DMS 273 treated with DMSO at 0.1 percent for 48 hours (cell line): ENCODE data around the gene GLP1R.

Experiments
- DNase-seq: peaks from one replicate; lab custom pipeline; 2025; lab: John Stamatoyannopoulos, UW

GLP1R gene

DNA sequence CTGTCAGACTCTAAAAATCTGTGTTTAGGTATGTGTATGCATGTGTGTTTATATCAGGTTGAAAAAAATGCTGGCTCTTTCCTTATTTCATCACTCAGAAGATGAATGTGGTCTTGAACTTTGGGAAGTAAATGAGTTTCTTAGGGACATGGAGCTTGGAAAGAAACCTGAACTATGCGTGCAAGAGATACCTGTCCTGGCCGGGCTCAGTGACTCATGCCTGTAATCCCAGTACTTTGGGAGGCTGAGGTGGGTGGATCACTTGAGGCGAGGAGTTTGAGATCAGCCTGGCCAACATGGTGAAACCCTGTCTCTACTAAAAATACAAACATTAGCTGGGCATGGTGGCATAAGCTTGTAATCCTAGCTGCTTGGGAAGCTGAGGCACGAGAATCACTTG lies 4.4 kb upstream of the GLP1R start:
- DNase-seq, result no peak

DNA sequence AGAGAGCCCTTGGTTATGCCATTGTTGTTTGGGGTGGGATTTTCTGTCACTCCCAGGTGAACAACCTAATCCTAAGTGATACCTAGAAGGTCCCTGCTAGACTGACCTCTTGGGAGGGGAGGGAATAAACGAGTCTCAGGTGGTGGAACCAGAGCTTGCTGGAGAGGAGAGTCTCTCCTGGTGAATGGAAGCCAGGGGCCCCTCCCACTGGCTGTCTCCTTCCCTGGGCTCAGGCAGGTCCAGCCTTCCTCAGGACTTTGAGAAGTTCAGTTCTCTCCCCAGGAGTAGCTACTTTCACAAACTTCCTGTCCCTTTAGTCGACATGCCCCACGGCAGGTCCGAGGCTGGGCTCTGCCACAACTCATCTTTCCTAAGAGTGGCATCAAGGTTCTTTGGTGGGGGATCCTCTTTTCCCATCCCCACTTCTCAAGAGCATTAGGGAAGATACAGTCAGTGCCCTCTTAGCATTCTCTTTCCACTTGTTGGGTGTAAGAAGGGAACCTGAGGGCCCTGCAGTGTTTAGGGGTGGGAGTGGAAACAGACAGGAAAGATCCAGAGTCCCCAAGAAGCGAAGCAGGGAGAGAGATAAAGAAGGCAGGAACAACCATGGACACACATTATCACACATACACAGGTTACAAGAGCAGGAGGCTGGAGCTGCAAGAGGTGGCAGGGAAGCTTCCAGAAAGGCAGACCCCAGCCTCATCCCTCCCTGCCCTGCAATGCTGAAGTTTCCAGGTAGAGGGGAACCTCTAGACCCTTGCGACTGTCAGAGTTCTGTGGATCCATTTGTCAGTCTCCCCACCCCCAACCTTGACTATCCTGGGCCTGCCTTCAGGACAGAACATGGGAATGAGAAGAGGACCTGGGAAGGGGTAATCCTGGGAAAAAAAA lies 900 bp upstream of the GLP1R start:
- no peak for DNase-seq

DNA sequence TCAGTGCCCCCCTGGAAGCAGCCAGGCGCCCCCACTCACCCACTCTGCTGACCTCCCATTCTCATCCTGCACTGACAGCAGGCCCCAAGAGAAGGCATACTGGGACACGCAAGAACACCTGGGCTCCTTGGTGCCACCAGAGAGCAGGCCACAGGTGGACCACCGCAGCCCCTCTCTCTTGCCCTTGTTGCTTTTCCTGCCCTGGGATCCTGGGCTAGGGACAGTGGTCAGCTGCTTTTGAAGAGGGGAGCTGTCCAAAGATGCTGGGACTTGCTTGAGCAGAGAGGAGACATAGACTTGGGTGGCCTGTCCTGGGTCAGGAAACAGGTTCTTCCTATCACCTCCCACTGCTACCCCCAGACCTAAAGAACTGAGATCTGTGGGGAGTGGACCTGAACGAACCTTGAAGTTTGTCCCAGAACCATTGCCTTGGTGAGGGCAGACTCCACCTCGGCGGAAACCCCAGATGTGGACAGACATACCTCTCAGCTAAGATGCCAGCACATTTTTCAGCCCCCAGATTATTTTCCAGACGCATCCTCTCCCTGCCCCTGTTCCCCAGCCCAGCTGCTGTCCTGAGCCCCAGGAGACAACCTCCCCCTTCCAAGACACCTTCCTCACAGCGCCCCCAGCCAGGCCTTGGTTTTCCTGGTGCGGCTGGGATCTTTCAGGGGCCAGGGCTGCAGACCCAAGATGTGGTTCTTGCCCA lies 1.1 kb downstream of the GLP1R start:
- no peak for DNase-seq

DNA sequence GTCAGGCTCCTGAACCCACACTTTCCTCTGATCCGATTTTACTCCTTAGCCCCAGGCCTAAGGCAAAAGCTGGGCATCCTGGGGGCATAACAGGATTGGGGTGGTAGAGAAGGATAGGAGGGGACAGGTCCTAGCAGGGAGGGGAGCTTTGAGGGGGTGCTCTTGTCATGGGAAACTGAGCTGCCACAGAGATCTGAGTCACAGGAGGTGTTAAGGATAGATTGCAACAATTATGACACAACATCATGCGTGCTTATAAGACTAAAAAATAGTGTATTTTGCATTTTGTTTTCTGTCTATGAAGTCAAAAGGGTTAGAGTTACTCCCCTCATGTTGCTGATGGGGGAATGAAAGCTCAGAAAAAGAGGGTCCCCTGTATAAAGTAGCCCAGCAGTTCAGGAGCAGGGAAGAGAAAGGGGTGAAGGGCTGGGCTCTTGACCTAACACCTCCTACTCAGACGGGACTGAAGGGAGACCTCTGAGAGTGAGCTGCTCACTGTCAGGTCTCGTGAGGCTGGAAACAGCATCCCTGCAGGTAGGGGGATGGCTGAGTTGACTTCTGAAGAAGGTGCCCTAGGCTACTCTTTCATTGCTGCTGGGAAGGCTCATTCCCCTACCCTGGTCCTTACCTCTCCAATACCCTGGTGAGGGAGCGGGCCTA lies 2.0 kb downstream of the GLP1R start:
- DNase-seq, result no peak

DNA sequence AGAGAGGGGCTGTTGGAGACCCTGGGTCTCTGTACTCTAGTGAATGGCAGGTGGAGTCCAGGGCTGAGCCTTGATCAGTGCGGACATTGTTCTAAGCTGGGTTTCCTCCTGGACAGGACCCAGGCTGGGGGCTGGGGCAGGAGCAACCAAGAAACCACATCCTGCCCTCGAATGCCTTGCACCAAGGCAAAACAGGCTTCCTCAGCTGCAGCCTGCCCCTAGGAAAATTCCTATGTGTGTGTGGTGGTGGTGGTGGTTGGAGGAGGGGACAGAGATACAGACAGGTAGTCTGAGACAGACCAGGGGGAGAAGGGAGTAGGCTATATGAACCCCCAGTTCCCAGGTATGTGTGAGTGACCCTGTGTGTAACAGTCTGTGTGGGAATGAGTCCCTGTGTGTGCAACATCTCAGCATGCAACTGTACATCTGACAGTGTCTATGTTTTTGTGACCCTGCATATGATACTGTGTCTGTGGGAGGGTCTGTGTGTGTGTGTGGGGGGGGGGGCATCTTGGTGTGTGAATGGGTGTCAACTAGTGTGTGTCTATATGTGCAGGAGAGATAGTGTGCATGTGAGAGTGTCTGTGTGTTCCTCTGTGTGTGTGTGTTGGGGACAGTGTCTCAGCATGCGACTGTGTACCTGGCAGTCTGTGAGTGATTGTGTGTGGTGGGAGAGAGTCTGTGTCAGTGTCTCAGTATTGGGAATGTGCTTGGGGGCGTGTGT lies 3.0 kb downstream of the GLP1R start:
- no peak for DNase-seq

DNA sequence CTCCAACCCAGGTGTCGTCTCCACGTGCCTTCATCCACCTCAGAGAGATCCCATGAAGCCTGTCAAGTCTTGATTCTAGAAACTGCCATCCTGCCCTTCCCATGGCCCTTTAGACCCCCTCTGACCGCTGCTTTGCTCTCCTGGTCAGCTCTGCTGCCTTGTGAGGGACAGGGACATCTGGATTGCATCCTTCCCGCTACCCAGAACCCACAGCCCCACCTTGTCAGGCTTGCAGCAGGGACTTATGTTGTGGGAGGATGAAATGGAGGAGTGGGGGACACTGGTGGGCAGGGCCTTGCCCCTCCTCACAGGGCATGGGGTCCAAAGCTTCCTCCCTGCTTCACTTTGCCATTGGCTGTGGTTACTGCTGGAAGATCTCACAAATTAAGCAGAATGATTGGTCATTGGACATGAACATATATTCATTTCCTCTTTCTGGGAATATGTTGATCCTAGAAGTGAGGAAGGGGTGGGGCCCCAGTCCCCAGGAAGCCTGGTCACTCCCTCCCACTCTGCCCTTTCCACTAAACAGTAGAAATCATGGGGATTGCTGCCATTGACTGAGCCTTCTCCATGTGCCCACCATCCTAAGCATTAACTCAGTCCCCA lies 4.5 kb downstream of the GLP1R start:
- DNase-seq, result no peak

DNA sequence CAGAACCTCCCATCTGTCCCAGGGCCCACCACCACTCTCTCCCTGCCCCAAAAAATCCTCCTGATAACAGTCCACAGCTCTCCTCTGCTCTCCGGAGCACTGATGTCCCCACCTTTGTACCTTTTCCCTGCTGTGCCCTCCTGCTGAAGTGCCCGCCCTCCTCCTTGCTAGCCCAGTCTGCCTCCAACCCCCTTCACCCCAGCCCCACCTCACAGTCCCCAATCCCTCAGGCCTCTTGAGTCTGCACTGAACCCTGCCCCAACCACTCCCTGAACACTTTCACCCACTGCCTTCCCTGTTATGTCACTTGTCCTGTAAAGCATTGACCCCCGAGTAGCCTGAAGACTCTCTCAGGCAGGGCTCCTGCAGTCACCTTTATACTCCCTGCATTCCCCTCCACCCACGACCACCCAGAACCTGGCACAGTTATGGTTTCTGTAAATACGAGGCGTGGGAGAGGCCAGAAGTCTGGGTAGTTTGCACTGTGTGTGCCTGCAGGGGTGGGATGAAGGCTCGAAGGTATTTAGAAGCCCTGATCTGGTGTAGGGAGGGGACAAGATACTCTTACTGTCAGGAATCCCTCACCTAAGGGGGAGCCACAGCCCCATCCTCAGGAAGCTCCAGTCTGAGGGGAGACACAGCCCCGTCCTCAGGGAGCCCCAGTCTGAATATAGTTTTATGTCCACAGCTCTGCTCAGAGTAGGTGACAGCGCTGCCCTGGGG lies 5.4 kb downstream of the GLP1R start:
- no peak for DNase-seq

DNA sequence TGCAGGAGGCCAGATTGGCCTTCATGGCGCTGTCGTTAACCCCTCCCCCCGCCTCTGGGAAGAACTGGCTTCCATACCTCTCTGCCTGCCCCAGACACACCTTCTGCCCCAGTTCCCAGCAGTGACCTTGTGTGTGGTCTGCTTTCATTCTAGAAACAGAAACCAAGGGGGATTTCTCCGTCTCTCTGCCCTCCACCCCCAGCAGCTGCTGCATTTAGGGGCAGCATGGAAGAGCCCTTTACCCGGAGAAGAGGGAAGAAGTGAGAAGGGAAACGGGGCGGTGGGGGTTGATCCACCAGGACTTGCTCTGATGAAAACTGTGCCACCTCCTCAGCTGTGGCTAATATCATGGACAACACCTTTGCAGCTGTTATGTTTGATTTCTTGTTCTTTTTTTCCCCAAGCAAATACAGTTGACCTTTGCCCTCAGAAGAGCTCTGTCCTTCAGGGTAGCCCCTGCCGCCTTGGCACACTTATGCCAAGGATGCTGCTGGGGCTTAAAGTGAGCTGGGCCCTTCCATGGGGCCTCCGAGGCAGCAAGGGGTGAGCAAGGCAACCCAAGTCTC lies 6.1 kb downstream of the GLP1R start:
- DNase-seq, result no peak

DNA sequence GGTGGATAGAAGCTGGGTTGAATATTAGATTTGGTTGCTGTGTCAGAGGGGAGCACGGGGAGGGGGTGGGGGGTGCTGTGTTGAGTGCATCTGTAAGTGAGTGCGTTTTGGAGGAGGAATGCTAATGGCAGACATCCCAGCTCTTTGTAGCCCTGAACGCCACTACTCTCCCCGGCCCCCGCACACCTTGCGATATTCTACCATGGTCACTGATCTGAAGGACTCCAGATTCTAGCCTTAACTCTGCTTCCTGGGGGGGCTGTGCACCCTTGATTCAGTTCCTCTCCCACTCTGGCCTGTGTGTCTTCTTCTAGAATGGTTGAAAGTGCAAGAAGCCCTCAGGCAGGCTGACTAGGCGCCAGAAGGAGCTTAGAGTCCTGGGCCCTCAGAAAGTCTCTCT lies 7.1 kb downstream of the GLP1R start:
- DNase-seq, result no peak

DNA sequence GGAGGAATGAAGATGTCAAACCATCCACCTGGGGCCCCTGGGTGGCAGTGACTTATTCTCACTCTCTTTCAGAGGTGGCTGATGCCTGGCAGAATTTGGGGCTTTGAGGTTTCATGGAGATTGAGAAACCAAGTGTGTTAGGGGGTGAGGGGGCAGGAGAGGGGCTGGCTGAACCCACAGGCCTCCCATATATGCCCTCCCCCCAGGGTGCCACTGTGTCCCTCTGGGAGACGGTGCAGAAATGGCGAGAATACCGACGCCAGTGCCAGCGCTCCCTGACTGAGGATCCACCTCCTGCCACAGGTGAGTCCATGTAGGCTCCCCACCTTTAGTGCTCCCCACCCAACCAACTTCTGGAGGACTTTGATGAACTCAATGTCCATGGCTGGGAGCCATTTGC lies 7.6 kb downstream of the GLP1R start:
- no peak for DNase-seq

DNA sequence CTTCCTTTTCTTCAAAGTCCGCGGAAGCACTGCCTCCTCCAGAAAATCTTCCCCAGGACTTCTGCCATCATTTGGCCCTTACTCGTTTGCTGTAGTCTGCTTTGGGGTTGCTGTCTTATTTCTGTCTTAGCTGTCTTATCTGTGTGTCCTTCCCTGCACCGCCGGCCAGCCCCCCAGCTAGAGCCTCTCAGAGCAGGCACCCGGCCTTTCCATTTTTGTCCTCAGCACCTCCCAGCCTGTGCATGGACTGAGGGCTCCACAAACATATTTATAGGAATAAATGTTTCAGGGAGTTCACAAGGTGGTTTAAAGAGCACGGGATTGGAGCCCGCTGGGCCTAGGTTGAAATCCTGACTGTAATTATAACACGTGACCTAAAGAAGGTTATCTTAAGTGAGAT lies 8.1 kb downstream of the GLP1R start:
- no peak for DNase-seq

DNA sequence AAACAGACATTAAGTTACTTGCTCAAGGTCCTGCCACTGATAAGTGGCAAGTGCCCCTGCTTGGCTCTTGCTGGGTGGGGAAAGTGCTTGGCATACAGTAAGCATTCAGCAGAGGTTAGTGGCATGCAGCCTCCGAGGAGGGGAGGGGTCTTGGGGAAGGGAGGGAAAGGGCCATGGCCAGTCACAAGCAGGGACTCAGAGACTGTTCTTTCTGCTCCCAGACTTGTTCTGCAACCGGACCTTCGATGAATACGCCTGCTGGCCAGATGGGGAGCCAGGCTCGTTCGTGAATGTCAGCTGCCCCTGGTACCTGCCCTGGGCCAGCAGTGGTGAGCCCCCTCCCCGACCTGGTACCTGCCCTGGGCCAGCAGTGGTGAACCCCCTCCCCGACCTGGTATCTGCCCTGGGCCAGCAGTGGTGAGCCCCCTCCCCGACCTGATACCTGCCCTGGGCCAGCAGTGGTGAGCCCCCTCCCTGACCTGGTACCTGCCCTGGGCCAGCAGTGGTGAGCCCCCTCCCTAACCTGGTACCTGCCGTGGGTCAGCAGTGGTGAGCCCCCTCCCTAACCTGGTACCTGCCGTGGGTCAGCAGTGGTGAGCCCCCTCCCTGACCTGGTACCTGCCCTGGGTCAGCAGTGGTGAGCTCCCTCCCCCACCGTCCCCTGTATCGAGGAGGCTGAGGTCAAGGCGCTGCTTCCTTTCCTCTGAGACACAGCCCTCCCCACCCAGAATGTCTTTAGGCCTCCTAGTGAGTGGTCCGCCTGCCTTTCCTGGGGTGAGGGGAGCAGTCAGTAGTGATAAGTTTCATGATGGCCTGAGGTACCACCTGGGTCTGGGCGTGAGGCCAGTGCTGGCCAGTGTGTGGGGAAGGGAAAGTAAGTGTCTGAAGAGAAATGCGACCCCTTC lies 8.9 kb downstream of the GLP1R start:
- no peak for DNase-seq

DNA sequence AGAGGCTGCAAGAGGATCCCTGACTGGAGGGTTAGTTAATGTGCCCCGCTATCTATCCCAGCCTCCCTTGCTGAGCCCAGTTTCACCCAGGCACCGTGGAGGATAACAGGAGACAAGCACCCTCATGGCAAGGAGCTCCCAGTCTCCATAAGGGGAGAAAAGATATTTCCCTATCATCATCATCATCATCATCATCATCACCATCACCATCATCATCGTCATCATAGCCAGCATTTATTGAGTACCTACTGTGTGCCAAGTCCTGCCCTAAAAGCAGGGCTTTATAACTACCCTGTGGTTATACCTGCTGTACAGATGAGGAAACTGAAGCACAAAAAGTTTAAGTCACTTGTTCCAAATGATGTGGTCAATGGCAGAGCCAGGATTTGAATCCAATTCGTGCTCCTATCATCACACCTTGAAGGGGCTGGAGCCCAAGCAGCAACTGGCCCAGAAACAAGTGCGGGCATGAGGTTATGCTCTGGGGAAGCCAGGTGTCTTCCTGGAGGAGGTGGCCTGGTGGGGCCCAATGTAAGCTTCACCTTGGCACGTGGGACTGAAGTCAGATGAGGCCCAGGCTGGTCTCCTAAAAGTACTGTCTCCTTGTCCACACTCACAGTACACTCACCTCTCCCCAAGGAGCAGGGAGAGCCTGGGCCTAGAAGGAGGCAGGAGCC lies 10.0 kb downstream of the GLP1R start:
- no peak for DNase-seq

DNA sequence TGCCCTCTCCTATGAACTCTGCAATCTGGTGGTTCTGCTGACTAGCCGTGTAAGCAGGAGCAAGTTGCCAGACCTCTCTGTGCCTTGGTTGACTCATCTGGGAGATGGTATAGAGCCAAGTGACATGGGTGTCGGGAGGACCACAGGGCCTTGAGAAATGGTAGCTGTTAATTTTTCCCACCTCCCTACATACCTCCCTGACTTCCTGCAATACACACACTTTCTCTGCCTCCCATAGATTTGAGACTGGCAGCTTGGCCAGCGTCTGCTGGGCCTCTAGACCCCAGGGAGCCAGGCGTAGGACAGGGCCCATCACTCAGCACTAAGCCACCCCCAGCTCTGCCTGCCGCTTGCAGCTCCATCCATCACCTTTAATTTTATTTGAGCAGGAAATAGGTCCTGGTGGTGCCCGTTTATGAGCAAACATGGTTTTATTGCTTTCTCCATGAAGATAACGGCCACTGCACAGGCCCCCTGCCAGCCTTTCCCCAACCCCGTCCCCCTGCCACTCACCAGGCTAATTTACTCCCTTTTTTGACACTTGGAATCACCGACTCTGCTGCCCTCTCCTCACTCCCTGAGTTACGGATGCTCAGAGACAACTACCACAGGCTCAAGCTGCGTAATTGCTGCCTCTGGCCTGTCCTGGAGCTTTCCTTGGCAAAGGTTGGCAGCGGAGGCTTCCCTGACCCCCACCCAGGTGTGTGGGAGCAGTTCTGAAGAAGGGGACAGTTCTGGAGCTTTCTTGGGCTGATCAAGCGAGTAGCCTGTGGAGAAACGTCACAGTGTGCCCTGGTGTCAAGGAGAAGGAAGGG lies 11.1 kb downstream of the GLP1R start:
- DNase-seq, result no peak

DNA sequence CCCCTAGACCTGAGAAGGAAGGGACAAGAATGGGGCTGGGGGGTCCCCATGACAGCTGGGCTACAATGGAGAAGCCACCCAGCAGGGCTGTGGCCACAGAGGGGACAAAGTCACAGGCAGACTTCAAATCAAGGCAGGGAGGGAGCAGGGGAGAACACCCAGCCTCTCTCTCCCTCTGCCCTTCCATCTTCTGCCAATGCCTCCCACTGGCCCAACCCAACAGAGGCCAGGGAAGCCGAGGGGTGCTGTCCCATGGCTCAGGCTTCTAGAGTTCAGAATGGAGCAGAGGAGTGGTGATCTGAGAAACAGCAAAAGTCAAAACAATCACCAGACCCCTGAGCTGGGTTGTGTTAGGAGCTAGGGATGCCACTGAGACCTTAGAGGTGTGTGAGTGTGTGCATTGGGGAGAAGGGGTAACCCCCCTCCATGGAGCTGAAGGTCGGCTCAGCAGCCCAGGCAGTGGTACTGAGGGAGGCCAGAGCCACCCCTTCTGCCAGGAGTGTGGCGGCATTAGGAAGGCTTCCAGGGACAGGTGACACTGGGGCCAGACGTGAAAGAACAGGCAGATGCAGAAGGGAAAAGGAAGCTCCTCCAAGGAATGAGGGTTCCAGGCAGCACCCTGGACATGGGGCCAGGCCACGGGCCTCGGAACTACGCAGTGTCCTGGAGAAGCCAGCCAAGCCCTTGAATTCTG lies 12.0 kb downstream of the GLP1R start:
- no peak for DNase-seq

DNA sequence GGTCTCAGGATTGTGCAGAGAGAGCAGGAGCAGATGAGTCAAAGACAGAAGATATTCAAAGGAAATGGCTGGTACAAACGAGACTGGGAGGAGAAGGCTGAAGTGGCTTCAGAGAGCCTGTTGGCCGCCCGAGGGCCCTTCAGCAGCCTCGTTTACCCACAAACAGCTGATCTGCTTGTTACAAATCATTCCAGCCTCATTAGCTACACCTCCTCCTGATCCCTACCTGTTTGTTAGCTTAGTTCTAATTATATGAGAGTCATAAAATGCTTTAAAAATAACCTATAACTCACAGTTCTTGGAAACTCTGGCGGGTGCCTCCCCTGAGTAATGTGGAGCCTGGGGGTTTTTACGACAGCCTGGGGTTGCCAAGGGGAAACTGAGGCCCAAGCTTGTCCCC lies 12.6 kb downstream of the GLP1R start:
- DNase-seq, result no peak

DNA sequence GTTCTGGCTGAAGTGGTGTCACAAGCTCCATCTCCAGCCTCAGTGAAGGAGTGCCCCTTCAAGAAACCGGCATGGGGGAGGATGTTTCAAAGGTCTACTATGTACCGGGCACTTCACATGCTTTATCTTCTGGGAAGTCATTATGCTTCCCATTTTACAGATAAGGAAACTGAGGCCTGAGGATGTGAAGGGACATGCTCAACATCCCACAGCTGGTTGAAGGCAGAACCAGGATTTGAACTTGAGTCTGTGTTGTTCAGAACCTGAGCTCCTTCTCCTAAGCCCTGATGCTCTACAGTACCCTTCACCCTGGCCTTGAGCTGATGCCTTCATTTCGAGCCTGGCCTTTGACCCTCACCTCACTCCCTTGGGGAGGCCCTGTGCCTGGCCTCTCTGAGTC lies 13.0 kb downstream of the GLP1R start:
- no peak for DNase-seq
